ENCODE measurements around the gene LRRC46.

LRRC46 gene

DNA sequence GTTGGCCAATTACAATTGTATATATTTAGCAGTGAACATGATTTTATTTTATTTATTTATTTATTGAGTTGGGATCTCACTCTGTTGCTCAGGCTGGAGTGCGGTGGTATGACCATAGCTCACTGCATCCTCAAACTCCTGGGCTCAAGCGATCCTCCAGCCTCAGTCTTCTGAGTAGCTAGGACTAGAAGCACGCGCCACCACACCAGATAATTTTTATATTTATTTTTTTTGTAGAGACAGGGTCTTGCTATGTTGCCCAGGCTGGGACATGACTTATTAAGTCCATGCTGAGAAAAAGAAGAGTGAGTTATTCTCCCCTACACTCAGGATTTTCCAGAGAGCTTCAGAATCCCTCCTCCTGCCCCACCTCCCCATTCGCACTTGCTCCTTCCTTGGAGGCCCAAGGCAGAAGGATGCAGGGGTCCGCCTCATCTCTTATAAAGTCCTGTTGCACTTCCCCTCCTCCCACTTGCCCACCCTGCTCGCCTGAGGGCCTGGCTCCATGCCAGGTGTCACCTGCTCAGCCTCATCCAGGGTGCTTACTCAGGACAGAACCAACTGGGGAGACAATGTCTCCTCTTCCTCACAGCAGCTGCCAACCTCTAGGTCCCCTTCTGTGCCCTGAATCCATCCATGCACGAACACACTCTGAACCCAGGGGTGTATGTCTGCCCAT lies 48.4 kb downstream of the LRRC46 start:
- no peak for DNase-seq

DNA sequence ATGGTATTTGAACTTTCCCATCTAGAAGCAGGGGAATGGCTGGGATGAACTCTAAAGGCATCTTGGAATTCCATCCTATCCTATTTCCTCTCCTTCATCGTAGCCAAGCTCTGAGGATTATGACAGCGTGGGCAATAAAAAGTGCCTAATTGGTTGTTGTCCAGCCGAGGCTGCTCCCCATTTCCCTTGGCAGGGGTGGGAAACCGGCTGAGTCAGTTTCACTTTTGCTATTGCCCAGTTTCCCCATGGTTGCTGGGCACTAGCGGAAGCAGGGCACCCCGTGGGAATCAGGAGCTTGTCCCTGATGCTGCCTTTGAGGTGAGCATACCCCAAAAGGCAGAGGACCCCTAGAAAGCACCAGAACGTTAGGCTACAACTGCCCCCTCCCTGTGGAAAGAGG lies 50.8 kb downstream of the LRRC46 start:
- no peak for DNase-seq

DNA sequence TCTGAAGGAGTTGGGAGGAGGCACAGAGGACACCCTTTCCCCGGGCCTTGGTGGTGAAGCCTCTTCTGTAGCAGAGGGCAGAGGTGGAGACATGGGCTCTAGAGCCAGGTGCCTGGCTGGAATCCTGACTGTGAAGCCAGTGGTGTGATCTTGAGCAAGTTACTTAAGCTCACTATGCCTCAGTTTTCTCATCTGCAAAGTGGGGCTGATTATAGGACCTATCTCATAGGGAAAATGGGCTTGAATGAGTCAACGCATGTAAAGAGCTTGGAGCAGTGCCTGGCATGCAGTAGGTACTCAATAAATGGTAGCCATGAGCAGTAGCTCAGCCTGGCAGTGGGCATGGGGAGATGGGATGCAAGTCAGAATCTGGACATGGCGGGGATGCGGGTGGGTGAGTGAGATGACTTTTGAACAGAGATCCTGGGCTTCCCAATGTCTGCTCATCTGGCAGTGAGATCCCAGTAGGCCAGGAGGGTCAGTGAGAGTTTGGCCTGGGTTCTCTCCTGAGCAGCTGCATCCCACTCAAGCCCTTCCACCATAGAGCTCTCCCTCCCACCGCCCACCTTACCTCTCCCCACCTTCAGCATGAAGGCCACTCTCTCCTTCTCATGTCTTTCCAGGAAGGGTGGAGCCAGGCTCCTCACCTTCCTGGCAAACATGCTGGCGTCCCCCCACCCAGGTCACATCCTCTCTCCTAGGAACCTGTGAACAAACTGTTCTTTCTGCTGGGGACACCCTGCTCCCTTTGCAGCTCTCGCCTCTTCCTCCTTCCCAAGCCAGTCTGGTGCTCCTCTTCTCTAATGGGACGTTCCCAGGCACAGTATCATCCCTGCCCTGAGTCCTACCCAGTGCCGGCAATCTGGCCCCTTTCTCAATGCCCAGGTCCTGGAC lies 51.5 kb downstream of the LRRC46 start:
- no peak for DNase-seq

DNA sequence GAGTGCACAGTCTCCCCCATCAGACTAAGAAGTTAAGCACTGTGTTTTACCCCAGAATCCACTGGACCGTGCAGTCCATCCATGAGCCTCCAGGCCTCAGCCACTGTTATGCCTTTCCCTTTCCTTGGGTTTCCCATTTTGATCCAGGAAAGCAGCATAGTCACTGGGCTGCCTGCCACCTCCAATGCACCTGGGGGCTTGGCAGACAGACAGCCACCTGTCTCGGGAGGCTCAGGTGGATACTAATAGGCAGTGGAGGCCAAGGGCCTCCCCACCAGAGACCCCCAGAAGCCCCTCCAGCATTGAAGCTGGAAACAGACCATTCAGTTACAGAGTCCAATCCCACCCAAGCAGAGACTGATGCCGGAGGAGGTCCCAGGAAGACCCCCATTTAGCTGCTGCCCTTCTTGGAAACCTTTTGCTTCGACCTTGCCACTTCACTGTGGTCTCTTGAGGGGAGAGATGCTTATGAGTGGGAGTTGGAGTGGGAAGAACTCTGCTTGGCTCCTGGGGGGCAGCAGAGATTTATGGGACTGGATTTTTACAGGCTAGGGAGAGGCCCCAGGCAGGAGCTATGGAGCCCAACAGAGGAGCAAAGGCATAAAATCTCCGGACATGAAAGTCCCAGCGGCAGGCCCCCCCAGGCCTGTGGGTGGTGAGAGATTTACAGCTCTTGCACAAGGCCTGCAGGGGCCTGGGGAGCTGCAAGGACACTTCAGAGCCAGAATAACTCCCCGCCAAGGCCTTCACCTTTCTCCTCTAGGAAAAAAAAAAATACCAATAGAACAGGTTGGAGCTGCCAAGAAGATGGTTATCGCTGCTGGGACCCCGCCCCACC lies 52.3 kb downstream of the LRRC46 start:
- DNase-seq: no peak

DNA sequence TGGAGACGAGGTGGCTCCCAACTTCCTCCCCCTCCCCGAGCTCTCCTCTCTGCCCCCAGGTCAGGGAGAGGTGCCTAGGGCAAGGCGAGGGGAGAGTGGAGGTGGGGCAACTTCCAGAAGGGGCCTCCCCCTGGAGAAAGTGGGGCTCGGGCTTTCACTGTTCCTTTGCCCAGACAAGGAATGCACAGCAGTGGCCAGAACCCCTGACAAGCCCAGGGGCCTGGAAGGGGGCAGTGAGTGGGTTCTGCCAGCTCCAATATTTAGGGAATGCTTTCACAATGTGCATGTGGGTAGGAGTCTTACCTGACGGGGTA lies 52.9 kb downstream of the LRRC46 start:
- no peak for DNase-seq

DNA sequence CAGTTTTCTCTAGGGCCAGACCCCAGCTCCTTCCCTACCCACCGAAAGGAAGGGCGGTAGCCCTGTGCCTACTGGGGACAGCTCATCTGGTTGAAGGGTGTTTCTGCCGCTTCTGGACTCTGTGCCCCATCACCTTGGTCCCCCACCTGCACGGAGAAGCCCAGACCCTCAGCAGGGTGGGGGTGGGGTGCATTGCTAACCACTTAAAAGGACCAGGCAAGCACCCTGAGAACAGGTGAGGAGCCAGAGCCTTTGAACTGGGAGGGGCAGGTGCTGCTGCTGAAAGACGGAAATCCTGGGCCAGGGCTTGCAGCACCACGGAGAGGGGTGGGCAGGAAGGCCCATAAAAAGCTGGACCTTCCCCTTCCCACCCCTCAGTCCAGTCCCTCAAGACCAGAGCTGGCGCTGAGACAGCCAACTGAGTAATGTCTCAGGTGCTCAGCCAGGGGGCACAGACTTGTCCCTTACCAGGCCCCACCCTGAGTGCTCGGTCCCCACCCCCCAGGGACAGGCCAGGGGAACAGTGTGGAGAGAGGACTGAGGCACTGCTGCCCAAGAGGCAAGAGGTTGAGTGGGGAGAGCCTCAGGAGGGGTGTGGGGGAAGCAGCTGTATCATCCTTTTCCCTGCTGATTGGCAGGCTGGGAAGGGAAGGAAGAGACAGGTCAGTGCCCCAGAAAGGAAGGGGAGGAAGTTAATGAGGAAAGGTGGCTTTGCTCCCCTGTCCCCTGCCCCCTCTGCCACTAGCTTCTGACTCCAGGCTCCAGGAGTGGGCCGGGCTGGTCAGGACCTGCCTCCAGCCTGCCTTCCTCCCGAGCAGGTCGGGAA lies 53.6 kb downstream of the LRRC46 start:
- no peak for DNase-seq

All from activated CD8-positive, alpha-beta memory T cell treated with anti-CD3 and anti-CD28 coated beads, Interleukin-2, amount 50 U/mL, for 4 hours (primary cell).